ENCODE measurements around the gene UBA52.

DNA sequence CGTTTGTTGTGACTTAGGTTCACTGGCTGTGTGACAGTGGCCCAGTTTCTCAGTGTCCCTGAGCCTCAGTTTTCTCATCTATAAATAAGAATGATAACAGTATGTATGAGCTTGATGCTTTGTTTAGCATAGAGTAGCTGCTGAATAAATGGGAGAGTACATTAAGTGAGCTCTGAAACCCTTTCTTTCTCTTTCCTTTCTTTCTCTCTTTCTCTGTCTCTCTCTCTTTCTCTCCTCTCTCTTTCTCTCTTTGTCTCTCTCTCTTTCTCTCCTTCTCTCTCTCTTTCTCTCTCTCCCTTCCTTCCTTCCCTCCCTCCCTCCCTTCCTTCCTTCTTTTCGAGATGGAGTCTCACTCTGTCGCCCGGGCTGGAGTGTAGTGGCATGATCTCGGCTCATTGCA, 12.0 kb upstream of the UBA52 start:
- TF ChIP-seq, protein P1, sequence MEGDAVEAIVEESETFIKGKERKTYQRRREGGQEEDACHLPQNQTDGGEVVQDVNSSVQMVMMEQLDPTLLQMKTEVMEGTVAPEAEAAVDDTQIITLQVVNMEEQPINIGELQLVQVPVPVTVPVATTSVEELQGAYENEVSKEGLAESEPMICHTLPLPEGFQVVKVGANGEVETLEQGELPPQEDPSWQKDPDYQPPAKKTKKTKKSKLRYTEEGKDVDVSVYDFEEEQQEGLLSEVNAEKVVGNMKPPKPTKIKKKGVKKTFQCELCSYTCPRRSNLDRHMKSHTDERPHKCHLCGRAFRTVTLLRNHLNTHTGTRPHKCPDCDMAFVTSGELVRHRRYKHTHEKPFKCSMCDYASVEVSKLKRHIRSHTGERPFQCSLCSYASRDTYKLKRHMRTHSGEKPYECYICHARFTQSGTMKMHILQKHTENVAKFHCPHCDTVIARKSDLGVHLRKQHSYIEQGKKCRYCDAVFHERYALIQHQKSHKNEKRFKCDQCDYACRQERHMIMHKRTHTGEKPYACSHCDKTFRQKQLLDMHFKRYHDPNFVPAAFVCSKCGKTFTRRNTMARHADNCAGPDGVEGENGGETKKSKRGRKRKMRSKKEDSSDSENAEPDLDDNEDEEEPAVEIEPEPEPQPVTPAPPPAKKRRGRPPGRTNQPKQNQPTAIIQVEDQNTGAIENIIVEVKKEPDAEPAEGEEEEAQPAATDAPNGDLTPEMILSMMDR (IDR thresholded peaks at IDR 0.05) = no peak
- no peak for TF ChIP-seq EZH2 (IDR thresholded peaks at IDR 0.05)
